Measurements from ENCODE around the gene C9orf153.
A peak's percentile ranks its signal among the peaks of the same experiment; 100 is the strongest.
"Not testable (repeated sequence)": the region's sequence is repeated elsewhere in the genome, so short reads cannot be mapped to it uniquely, and the experiment has no call there.

C9orf153 gene

GRCh38 chr9:86259557-86259956 is at the start of gene C9orf153:
TSS of gene C9orf153 (minus strand) at chr9:86259657. CDS start at chr9:86229603, 30,054 bp downstream.
- no peak for DNase-seq
- no peak for TF ChIP-seq GATA1 (IDR thresholded peaks at IDR 0.05; ENCODE audit: low read depth, low read length)
- TF ChIP-seq POLR2A (IDR thresholded peaks at IDR 0.05; ENCODE audit: low read length) = no peak

- no peak for DNase-seq
- no peak for TF ChIP-seq GATA1 (IDR thresholded peaks at IDR 0.05; ENCODE audit: low read depth, low read length)
- TF ChIP-seq POLR2A (IDR thresholded peaks at IDR 0.05; ENCODE audit: low read length) = no peak
These were observed 49.2 kb upstream of the C9orf153 start for GRCh38 chr9:86308687-86309086.

- no peak for DNase-seq
- TF ChIP-seq POLR2A (IDR thresholded peaks at IDR 0.05; ENCODE audit: low read length) (no peak), GATA1 (IDR thresholded peaks at IDR 0.05; ENCODE audit: low read depth, low read length) (no peak)
These were observed 44.8 kb upstream of the C9orf153 start for GRCh38 chr9:86304236-86304730.

GRCh38 chr9:86303316-86303975 is 44.0 kb upstream of the C9orf153 start:
- DNase-seq = no peak

GRCh38 chr9:86301686-86302085 is 42.2 kb upstream of the C9orf153 start:
- peak in 1 of 2 experiments; percentile 48 for DNase-seq
- no peak for TF ChIP-seq POLR2A (IDR thresholded peaks at IDR 0.05; ENCODE audit: low read length)
- TF ChIP-seq GATA1 (IDR thresholded peaks at IDR 0.05; ENCODE audit: low read depth, low read length) = no peak

More at GRCh38 chr9:86303316-86303975, 44.0 kb upstream of the C9orf153 start:
- TF ChIP-seq GATA1 (IDR thresholded peaks at IDR 0.05; ENCODE audit: low read depth, low read length) (no peak), POLR2A (IDR thresholded peaks at IDR 0.05; ENCODE audit: low read length) (no peak)

GRCh38 chr9:86300701-86301100 is 41.2 kb upstream of the C9orf153 start:
- no peak for DNase-seq
- TF ChIP-seq POLR2A (IDR thresholded peaks at IDR 0.05; ENCODE audit: low read length) = no peak
- TF ChIP-seq GATA1 (IDR thresholded peaks at IDR 0.05; ENCODE audit: low read depth, low read length) = no peak

- no peak for DNase-seq
- no peak for TF ChIP-seq GATA1 (IDR thresholded peaks at IDR 0.05; ENCODE audit: low read depth, low read length)
- TF ChIP-seq POLR2A (IDR thresholded peaks at IDR 0.05; ENCODE audit: low read length) = no peak
These were observed 39.4 kb upstream of the C9orf153 start for GRCh38 chr9:86298873-86299272.

- not testable (repeated sequence) for DNase-seq
These were observed 30.9 kb upstream of the C9orf153 start for GRCh38 chr9:86290341-86290740.

GRCh38 chr9:86288499-86289198 is 29.2 kb upstream of the C9orf153 start:
- TF ChIP-seq POLR2A (IDR thresholded peaks at IDR 0.05; ENCODE audit: low read length) = no peak
- TF ChIP-seq GATA1 (IDR thresholded peaks at IDR 0.05; ENCODE audit: low read depth, low read length) = no peak
- DNase-seq = no peak

- DNase-seq = peak; percentile 66 to 77
- TF ChIP-seq GATA1 (IDR thresholded peaks at IDR 0.05; ENCODE audit: low read depth, low read length) (no peak), POLR2A (IDR thresholded peaks at IDR 0.05; ENCODE audit: low read length) (no peak)
These were observed 27.6 kb upstream of the C9orf153 start for GRCh38 chr9:86287013-86287412.

GRCh38 chr9:86286278-86286677 is 26.8 kb upstream of the C9orf153 start:
- TF ChIP-seq POLR2A (IDR thresholded peaks at IDR 0.05; ENCODE audit: low read length) = no peak
- peak; percentile 37 for TF ChIP-seq GATA1 (IDR thresholded peaks at IDR 0.05; ENCODE audit: low read depth, low read length)
- DNase-seq = peak; percentile 89 to 95

- TF ChIP-seq POLR2A (IDR thresholded peaks at IDR 0.05; ENCODE audit: low read length) = peak; percentile 46
- TF ChIP-seq GATA1 (IDR thresholded peaks at IDR 0.05; ENCODE audit: low read depth, low read length) = no peak
- DNase-seq = peak; percentile 89 to 90
These were observed 25.8 kb upstream of the C9orf153 start for GRCh38 chr9:86285261-86285660.

GRCh38 chr9:86282979-86283535 is 23.6 kb upstream of the C9orf153 start:
- no peak for TF ChIP-seq GATA1 (IDR thresholded peaks at IDR 0.05; ENCODE audit: low read depth, low read length)
- TF ChIP-seq POLR2A (IDR thresholded peaks at IDR 0.05; ENCODE audit: low read length) = no peak
- peak; percentile 92 to 95 for DNase-seq
